Adrenal gland (tissue), 5 donors: ENCODE measurements around the gene JPT1.

Source experiments
- CTCF ChIP-seq, 6 experiments: fragments of 450-650 bp in 4 of 6; fragments of 200-600 bp in 2 of 6; sonication (generic) in 1 of 6; IDR thresholded peaks; 1 replicate in 5 of 6; 2 replicates in 1 of 6; pipeline versions ENCODE4 v1.5.1 to v1.8.0; 2016 to 2021; ENCODE audit warnings: antibody characterized with exemption in 6 of 6, mild to moderate bottlenecking in 2 of 6, moderate library complexity in 1 of 6
- POLR2A ChIP-seq, 2 donors: fragments of 450-650 bp; IDR thresholded peaks; one replicate each; pipeline ENCODE4 v1.6.1; 2017; ENCODE audit warnings: antibody characterized with exemption in 2 of 2, mild to moderate bottlenecking in 2 of 2, moderate library complexity in 1 of 2
- donor health status: DM: no; HTN: no; CAD: no.

- no peak for TF ChIP-seq CTCF (IDR thresholded peaks at IDR 0.05)
- TF ChIP-seq POLR2A (IDR thresholded peaks at IDR 0.05), result no peak
Measured at GRCh38 chr17:75126954-75127353, 27.4 kb downstream of the JPT1 start.
